K562 (cell line): ENCODE measurements around the gene MYL11. TPM values are rescaled to one million over a fixed set of nuclear protein-coding genes. Genes with fewer than 3 reads are reported as not detected.
A peak's percentile ranks its signal among the peaks of the same experiment; 100 is the strongest.

Experiments
- ATF4 ChIP-seq: fragments of 450-650 bp; formaldehyde crosslinking; IDR thresholded peaks from 2 replicates; pipeline ENCODE4 v1.4.0; 2022; ENCODE audit warnings: mild to moderate bottlenecking, moderate library complexity
- BCOR ChIP-seq: fragments of 450-650 bp; IDR thresholded peaks from 2 replicates; pipeline ENCODE4 v1.6.1; 2016
- CHD2 ChIP-seq: IDR thresholded peaks from 2 replicates; pipeline ENCODE4 v1.6.1; 2011; ENCODE audit warnings: low read depth, low read length
- ELF4 ChIP-seq: fragments of 450-650 bp; formaldehyde crosslinking; IDR thresholded peaks from 2 replicates; pipeline ENCODE4 v1.4.0; 2022; ENCODE audit warnings: missing genetic modification characterization
- ERF ChIP-seq: fragments of 450-650 bp; formaldehyde crosslinking; IDR thresholded peaks from 2 replicates; pipeline ENCODE4 v1.4.0; 2020; ENCODE audit warnings: mild to moderate bottlenecking, mixed read lengths
- GABPB1 ChIP-seq: sonication (generic); formaldehyde crosslinking; IDR thresholded peaks from 2 replicates; pipeline ENCODE4 v1.8.0; 2022; ENCODE audit warnings: mild to moderate bottlenecking, missing genetic modification reagents
- GTF2F1 ChIP-seq: IDR thresholded peaks from 2 replicates; pipeline ENCODE4 v1.6.1; 2011; ENCODE audit warnings: low read depth, low read length, improper control_type of control experiment
- HCFC1 ChIP-seq: IDR thresholded peaks from 2 replicates; pipeline ENCODE4 v1.6.1; 2012; ENCODE audit warnings: low read depth, low read length, improper control_type of control experiment
- KLF1 ChIP-seq: fragments of 450-650 bp; IDR thresholded peaks from 2 replicates; pipeline ENCODE4 v1.6.1; 2016; ENCODE audit warnings: missing genetic modification characterization, missing compliant biosample characterization
- POLR2A ChIP-seq: fragments of 450-650 bp; conservative IDR thresholded peaks from 2 replicates; pipeline ENCODE4 v1.6.1; 2016
- RAD51 ChIP-seq: fragments of 450-650 bp; IDR thresholded peaks from 2 replicates; pipeline ENCODE4 v1.7.1; 2016; ENCODE audit warnings: low read depth, mild to moderate bottlenecking, borderline replicate concordance
- SREBF1 ChIP-seq: fragments of 150-350 bp; IDR thresholded peaks from 2 replicates; pipeline ENCODE4 v1.6.1; 2014; ENCODE audit warnings: antibody characterized with exemption, low read depth, low read length, borderline replicate concordance
- TBP ChIP-seq: optimal IDR thresholded peaks from 2 replicates; pipeline ENCODE3; 2011; ENCODE audit warnings: low read depth, low read length, improper control_type of control experiment
- TCF7L2 ChIP-seq: fragments of 150-350 bp; IDR thresholded peaks from 2 replicates; pipeline ENCODE4 v1.6.1; 2016; ENCODE audit warnings: low read depth, mild to moderate bottlenecking, low read length, moderate library complexity
- TSC22D4 ChIP-seq: fragments of 450-650 bp; IDR thresholded peaks from 2 replicates; pipeline ENCODE4 v1.6.1; 2016; ENCODE audit warnings: missing genetic modification characterization, missing biosample characterization, control low read depth
- ZBTB49 ChIP-seq: sonication (generic); formaldehyde crosslinking; IDR thresholded peaks from 2 replicates; pipeline ENCODE4 v1.8.0; 2022; ENCODE audit warnings: missing genetic modification reagents, mild to moderate bottlenecking, borderline replicate concordance
- ZBTB5 ChIP-seq: fragments of 450-650 bp; IDR thresholded peaks from 2 replicates; pipeline ENCODE4 v1.6.1; 2017; ENCODE audit warnings: antibody characterized with exemption
- ZKSCAN1 ChIP-seq: fragments of 150-350 bp; IDR thresholded peaks from 2 replicates; pipeline ENCODE4 v1.6.1; 2016; ENCODE audit warnings: low read depth, low read length
- ZNF277 ChIP-seq: fragments of 250-450 bp; sonication (Bioruptor Pico); IDR thresholded peaks from 2 replicates; pipeline ENCODE4 v1.8.0; 2022; ENCODE audit warnings: inconsistent platforms, mild to moderate bottlenecking, moderate library complexity, borderline replicate concordance
- polyA plus RNA-seq, 8 experiments: library from polyadenylated mRNA; depleted of rRNA in 4 of 8; stranded (reverse) in 5 of 8; unstranded in 3 of 8; fragments of >200 nt; fragmentation: Nextera tagmentation in 2 of 8; fragmentation: Illumina TruSeq in 1 of 8; extraction: Ambion mirVana in 2 of 8; extraction: Trizol in 1 of 8; gene quantifications; 2 replicates each; pipeline versions ENCODE4 v1.2.1 to v1.2.3, GENCODE V29; 2011 to 2014; ENCODE audit warnings: inconsistent platforms in 1 of 8, missing spikeins in 1 of 8
- total RNA-seq, 7 experiments: library from RNA; depleted of rRNA in 6 of 7; stranded (reverse); fragments of >200 nt in 6 of 7; fragmentation: Illumina TruSeq in 2 of 7; extraction: Trizol in 2 of 7; gene quantifications; 2 replicates each; pipeline versions ENCODE4 v1.2.1 to v1.2.3, GENCODE V29; 2011 to 2021; ENCODE audit warnings: low replicate concordance in 1 of 7
- TF ChIP-seq, protein P1 (sequence below), 2 experiments: fragments of 250-450 bp in 1 of 2; fragments of 450-650 bp in 1 of 2; sonication (Bioruptor Pico) in 1 of 2; IDR thresholded peaks; 2 replicates each; pipeline versions ENCODE4 v1.6.1 to v1.8.0; 2016 to 2021; ENCODE audit warnings: mild to moderate bottlenecking in 2 of 2, moderate library complexity in 2 of 2, missing compliant biosample characterization in 1 of 2, missing genetic modification characterization in 1 of 2

MYL11 gene
- total and polyA plus RNA-seq, 9 of the 15 experiments (the other 6 are each of a cell fraction or from before 2014, with no cell fraction given): 0.31 to 1.5 (median 0.73) TPM; not detected in 4

GRCh38 chr16:30355144-30355953 lies 19.3 kb upstream of the MYL11 start, which contains the start of gene CD2BP2 (continued):
- TF ChIP-seq ERF: no peak; the same call in 1 of the 2 replicates
- no peak for TF ChIP-seq ZBTB5
- peak; percentile 82 for TF ChIP-seq POLR2A
- peak; percentile 79 for TF ChIP-seq TBP
- TF ChIP-seq ZNF277: no peak
- TF ChIP-seq, protein P1, sequence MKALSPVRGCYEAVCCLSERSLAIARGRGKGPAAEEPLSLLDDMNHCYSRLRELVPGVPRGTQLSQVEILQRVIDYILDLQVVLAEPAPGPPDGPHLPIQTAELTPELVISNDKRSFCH (CRISPR knock-in tag; IDR thresholded peaks at IDR 0.05): no peak
- TF ChIP-seq, protein P1 (tag; IDR thresholded peaks at IDR 0.05): peak; percentile 64
- no peak; the same call in 1 of the 2 replicates for TF ChIP-seq GTF2F1
- TF ChIP-seq ZKSCAN1: no peak
- peak; percentile 11; the same call in 1 of the 2 replicates for TF ChIP-seq KLF1 (tag)
- no peak for TF ChIP-seq SREBF1
- peak; percentile 23; the same call in 1 of the 2 replicates for TF ChIP-seq ZBTB49
- TF ChIP-seq ATF4 (CRISPR knock-in tag): no peak
- peak; percentile 93 for TF ChIP-seq BCOR
- peak; percentile 94 for TF ChIP-seq GABPB1
- no peak for TF ChIP-seq TCF7L2
- TF ChIP-seq TSC22D4 (tag): no peak
- peak; percentile 81; the same call in 1 of the 2 replicates for TF ChIP-seq ELF4 (CRISPR knock-in tag)
- peak; percentile 91 for TF ChIP-seq HCFC1
- peak; percentile 96 for TF ChIP-seq RAD51
- TF ChIP-seq CHD2: peak; percentile 55; the same call in 1 of the 2 replicates
